ENCODE measurements around the gene NTM.

GRCh38 chr11:131345406-131345805 lies 25.0 kb upstream of the NTM start:
- TF ChIP-seq EZH2 (IDR thresholded peaks at IDR 0.05; ENCODE audit: insufficient read depth, poor library complexity, severe bottlenecking), result no peak
- no peak for TF ChIP-seq EZH2phosphoT487 (IDR thresholded peaks at IDR 0.05; ENCODE audit: insufficient read depth, low read depth)

Measured in GM23248 (cell line).